Measurements from ENCODE around the gene ANKS1B.

The ANKS1B gene

GRCh38 chr12:99135376-99135775 lies 849.4 kb downstream of the ANKS1B start:
- DNase-seq (ENCODE audit: low read depth, low spot score): no peak

GRCh38 chr12:99133401-99133800 lies 851.3 kb downstream of the ANKS1B start:
- no peak for DNase-seq (ENCODE audit: low read depth, low spot score)

GRCh38 chr12:99131751-99132199 lies 853.0 kb downstream of the ANKS1B start:
- no peak for DNase-seq (ENCODE audit: low read depth, low spot score)

- DNase-seq (ENCODE audit: low read depth, low spot score): no peak
These were observed 853.8 kb downstream of the ANKS1B start for GRCh38 chr12:99130808-99131553.

- no peak for DNase-seq (ENCODE audit: low read depth, low spot score)
These were observed 856.4 kb downstream of the ANKS1B start for GRCh38 chr12:99128246-99128802.

- DNase-seq (ENCODE audit: low read depth, low spot score): no peak
These were observed 861.8 kb downstream of the ANKS1B start for GRCh38 chr12:99122959-99123358.

- no peak for DNase-seq (ENCODE audit: low read depth, low spot score)
These were observed 862.2 kb downstream of the ANKS1B start for GRCh38 chr12:99122496-99122895.

GRCh38 chr12:99121546-99121945 lies 863.2 kb downstream of the ANKS1B start:
- no peak for DNase-seq (ENCODE audit: low read depth, low spot score)

- no peak for DNase-seq (ENCODE audit: low read depth, low spot score)
These were observed 864.8 kb downstream of the ANKS1B start for GRCh38 chr12:99119943-99120342.

GRCh38 chr12:99119449-99119848 lies 865.3 kb downstream of the ANKS1B start:
- no peak for DNase-seq (ENCODE audit: low read depth, low spot score)

GRCh38 chr12:99111600-99111999 lies 873.1 kb downstream of the ANKS1B start:
- DNase-seq (ENCODE audit: low read depth, low spot score): no peak

GRCh38 chr12:99110868-99111267 lies 873.9 kb downstream of the ANKS1B start:
- no peak for DNase-seq (ENCODE audit: low read depth, low spot score)

GRCh38 chr12:99110212-99110611 lies 874.5 kb downstream of the ANKS1B start:
- no peak for DNase-seq (ENCODE audit: low read depth, low spot score)

- DNase-seq (ENCODE audit: low read depth, low spot score): no peak
These were observed 875.8 kb downstream of the ANKS1B start for GRCh38 chr12:99108924-99109323.

GRCh38 chr12:99099786-99100185 lies 885.0 kb downstream of the ANKS1B start:
- no peak for DNase-seq (ENCODE audit: low read depth, low spot score)

GRCh38 chr12:99097171-99097570 lies 887.6 kb downstream of the ANKS1B start:
- no peak for DNase-seq (ENCODE audit: low read depth, low spot score)

- DNase-seq (ENCODE audit: low read depth, low spot score): no peak
These were observed 891.6 kb downstream of the ANKS1B start for GRCh38 chr12:99093166-99093565.

GRCh38 chr12:99092100-99092851 lies 892.5 kb downstream of the ANKS1B start:
- no peak for DNase-seq (ENCODE audit: low read depth, low spot score)

GRCh38 chr12:99087278-99087677 lies 897.5 kb downstream of the ANKS1B start:
- no peak for DNase-seq (ENCODE audit: low read depth, low spot score)

- DNase-seq (ENCODE audit: low read depth, low spot score): no peak
These were observed 904.9 kb downstream of the ANKS1B start for GRCh38 chr12:99079811-99080210.

GRCh38 chr12:99068993-99069747 lies 915.6 kb downstream of the ANKS1B start:
- DNase-seq (ENCODE audit: low read depth, low spot score): no peak

Data from activated CD4-positive, CD25-positive, alpha-beta regulatory T cell treated with anti-CD3 and anti-CD28 coated beads, Interleukin-2, amount 50 U/mL, for 16 hours (primary cell).